PC-3 (cell line): ENCODE measurements around the gene SLC9A4.

ENCODE experiments used
- CTCF ChIP-seq: fragments of 300-600 bp; sonication (generic); conservative IDR thresholded peaks from 2 replicates; pipeline ENCODE4 v1.5.1; 2017; ENCODE audit warnings: antibody characterized with exemption, low read depth, mild to moderate bottlenecking, low read length
- EZH2 ChIP-seq: fragments of 300-600 bp; sonication (generic); IDR thresholded peaks from one replicate; pipeline ENCODE4 v1.6.1; 2017; ENCODE audit warnings: antibody characterized with exemption, mild to moderate bottlenecking, low read length; ENCODE audit not compliant: unreplicated experiment

GRCh38 chr2:102436323-102436722, 36.7 kb upstream of the SLC9A4 start:
- no peak for TF ChIP-seq EZH2
- TF ChIP-seq CTCF: no peak
